IMR-90 (cell line): ENCODE measurements around the gene HMG20B. TPM values are rescaled to one million over a fixed set of nuclear protein-coding genes. Genes with fewer than 3 reads are reported as not detected.

Source experiments
- ATAC-seq: fragments of 200-7000 bp; cut with Tn5 transposase; 2 replicates; pipeline ENCODE4 v1.9.1; 2020; ENCODE audit warnings: low read depth, mild to moderate bottlenecking, moderate library complexity
- BruUV-seq: library from RNA; stranded (reverse); fragments of 400-500 nt; replicated peaks from 2 replicates; lab custom pipeline; 2021; lab: Mats Ljungman, UMichigan
- CTCF ChIA-PET: fragments of 300-600 bp; formaldehyde crosslinking; extraction: SDS; loops from one replicate; lab custom pipeline; 2021; ENCODE audit warnings: antibody characterized with exemption; lab: Yijun Ruan, JAX
- POLR2A ChIA-PET: fragments of 300-600 bp; sonication (Branson Sonifier 250); formaldehyde crosslinking; loops from one replicate; lab custom pipeline; 2022; ENCODE audit warnings: antibody characterized with exemption; ENCODE audit not compliant: unreplicated experiment; lab: Charles Lee
- DNase-seq: peaks from one replicate; pipeline ENCODE4 v3.0.0; 2013
- H2AFZ ChIP-seq: replicated peaks from 2 replicates; pipeline ENCODE3; 2013; ENCODE audit warnings: low read length, mild to moderate bottlenecking; ENCODE audit not compliant: poor library complexity
- H2AK5ac ChIP-seq: 2 replicates; pipeline ENCODE4 v1.6.1; 2013; ENCODE audit warnings: low read depth, low read length, inconsistent platforms
- H2AK9ac ChIP-seq: replicated peaks from 2 replicates; pipeline ENCODE3; 2013; ENCODE audit warnings: mild to moderate bottlenecking, low read depth, low read length, moderate library complexity; ENCODE audit not compliant: poor library complexity
- H2BK120ac ChIP-seq: 2 replicates; pipeline ENCODE4 v1.6.1; 2013; ENCODE audit warnings: low read depth, low read length, inconsistent platforms
- H2BK15ac ChIP-seq: 3 replicates; pipeline ENCODE4 v1.6.1; 2013; ENCODE audit warnings: low read depth, low read length, inconsistent platforms
- H2BK20ac ChIP-seq: 2 replicates; pipeline ENCODE4 v1.6.1; 2013; ENCODE audit warnings: low read depth, mild to moderate bottlenecking, inconsistent platforms, low read length, moderate library complexity
- H2BK5ac ChIP-seq: 2 replicates; pipeline ENCODE4 v1.6.1; 2013; ENCODE audit warnings: mild to moderate bottlenecking, low read depth, low read length, inconsistent platforms; ENCODE audit not compliant: poor library complexity, severe bottlenecking
- H3K14ac ChIP-seq: replicated peaks from 2 replicates; pipeline ENCODE4 v1.6.1; 2013; ENCODE audit warnings: low read depth, low read length, inconsistent platforms
- H3K18ac ChIP-seq: 2 replicates; pipeline ENCODE4 v1.6.1; 2013; ENCODE audit warnings: low read depth, low read length, control low read depth
- H3K23ac ChIP-seq: 2 replicates; pipeline ENCODE4 v1.6.1; 2013; ENCODE audit warnings: low read depth, low read length, inconsistent platforms
- H3K27ac ChIP-seq: 2 replicates; pipeline ENCODE4 v1.5.1; 2013; ENCODE audit warnings: mild to moderate bottlenecking, control low read depth, low read length; ENCODE audit not compliant: insufficient read depth
- H3K27me3 ChIP-seq: 2 replicates; pipeline ENCODE4 v1.6.1; 2013; ENCODE audit warnings: low read length; ENCODE audit not compliant: control insufficient read depth, insufficient read depth
- H3K36me3 ChIP-seq: 2 replicates; pipeline ENCODE4 v1.6.1; 2013; ENCODE audit warnings: low read length, mixed read lengths; ENCODE audit not compliant: control insufficient read depth, insufficient read depth
- H3K4ac ChIP-seq: 2 replicates; pipeline ENCODE4 v1.6.1; 2013; ENCODE audit warnings: low read depth, low read length, inconsistent platforms
- H3K4me1 ChIP-seq: 2 replicates; pipeline ENCODE4 v1.6.1; 2013; ENCODE audit warnings: low read length, mixed read lengths; ENCODE audit not compliant: control insufficient read depth, insufficient read depth
- H3K4me2 ChIP-seq: 2 replicates; pipeline ENCODE4 v1.6.1; 2013; ENCODE audit warnings: low read depth, mild to moderate bottlenecking, control low read depth, low read length, moderate library complexity
- H3K4me3 ChIP-seq: 2 replicates; pipeline ENCODE4 v1.5.1; 2013; ENCODE audit warnings: low read depth, mild to moderate bottlenecking, control low read depth, low read length, moderate library complexity; ENCODE audit not compliant: insufficient read depth
- H3K56ac ChIP-seq: 2 replicates; pipeline ENCODE4 v1.6.1; 2013; ENCODE audit warnings: low read length, inconsistent platforms; ENCODE audit not compliant: insufficient read depth; ENCODE audit errors: extremely low read depth
- H3K79me1 ChIP-seq, 2 experiments: 2 replicates each; pipeline ENCODE4 v1.6.1; 2013; ENCODE audit warnings: low read length in 2 of 2, inconsistent platforms in 1 of 2, low read depth in 1 of 2
- H3K9ac ChIP-seq: 2 replicates; pipeline ENCODE4 v1.6.1; 2013; ENCODE audit warnings: low read depth, low read length, control low read depth
- H3K9me1 ChIP-seq: 2 replicates; pipeline ENCODE4 v1.6.1; 2013; ENCODE audit warnings: low read length, inconsistent platforms; ENCODE audit not compliant: insufficient read depth
- H3K9me3 ChIP-seq: 2 replicates; pipeline ENCODE4 v1.6.1; 2013; ENCODE audit warnings: low read length; ENCODE audit not compliant: control insufficient read depth, insufficient read depth
- H4K20me1 ChIP-seq: 2 replicates; pipeline ENCODE4 v1.6.1; 2013; ENCODE audit warnings: low read length, inconsistent platforms; ENCODE audit not compliant: insufficient read depth
- H4K5ac ChIP-seq: 2 replicates; pipeline ENCODE4 v1.6.1; 2013; ENCODE audit warnings: mild to moderate bottlenecking, low read depth, low read length, control low read depth
- H4K8ac ChIP-seq, 2 experiments: 2 replicates each; pipeline ENCODE4 v1.6.1; 2013; ENCODE audit warnings: low read depth in 2 of 2, low read length in 2 of 2, control low read depth in 1 of 2, inconsistent platforms in 1 of 2
- H4K91ac ChIP-seq: 2 replicates; pipeline ENCODE4 v1.6.1; 2013; ENCODE audit warnings: low read depth, low read length, inconsistent platforms; ENCODE audit not compliant: insufficient read depth
- BHLHE40 ChIP-seq: fragments of 150-350 bp; IDR thresholded peaks from 2 replicates; pipeline ENCODE4 v1.6.1; 2016; ENCODE audit warnings: mild to moderate bottlenecking, low read depth, low read length
- CEBPB ChIP-seq: IDR thresholded peaks from 2 replicates; pipeline ENCODE4 v1.6.1; 2012; ENCODE audit warnings: low read depth, low read length, improper control_type of control experiment
- CHD1 ChIP-seq: IDR thresholded peaks from 2 replicates; pipeline ENCODE4 v1.6.1; 2012; ENCODE audit warnings: low read depth, low read length, improper control_type of control experiment
- CTCF ChIP-seq: conservative IDR thresholded peaks from 2 replicates; pipeline ENCODE4 v1.5.1; 2012; ENCODE audit warnings: mild to moderate bottlenecking, low read depth, low read length, improper control_type of control experiment
- ELK1 ChIP-seq: fragments of 150-350 bp; IDR thresholded peaks from 2 replicates; pipeline ENCODE4 v1.6.1; 2016; ENCODE audit warnings: low read depth, mild to moderate bottlenecking, low read length, moderate library complexity, borderline replicate concordance
- FOS ChIP-seq: fragments of 150-350 bp; IDR thresholded peaks from 2 replicates; pipeline ENCODE4 v1.6.1; 2016; ENCODE audit warnings: low read depth, low read length
- MAFK ChIP-seq: IDR thresholded peaks from 2 replicates; pipeline ENCODE4 v1.6.1; 2012; ENCODE audit warnings: low read depth, low read length, improper control_type of control experiment
- MAZ ChIP-seq: IDR thresholded peaks from 2 replicates; pipeline ENCODE4 v1.6.1; 2012; ENCODE audit warnings: low read depth, mild to moderate bottlenecking, low read length, improper control_type of control experiment, moderate library complexity, borderline replicate concordance
- NFE2L2 ChIP-seq: fragments of 150-350 bp; IDR thresholded peaks from 2 replicates; pipeline ENCODE4 v1.6.1; 2016; ENCODE audit warnings: low read depth, mild to moderate bottlenecking, low read length
- POLR2A ChIP-seq: IDR thresholded peaks from 2 replicates; pipeline ENCODE4 v1.6.1; 2012; ENCODE audit warnings: mild to moderate bottlenecking, low read depth, low read length
- RAD21 ChIP-seq: IDR thresholded peaks from 2 replicates; pipeline ENCODE4 v1.6.1; 2012; ENCODE audit warnings: low read length, improper control_type of control experiment
- RFX5 ChIP-seq: IDR thresholded peaks from 2 replicates; pipeline ENCODE4 v1.8.0; 2012; ENCODE audit warnings: low read depth, mild to moderate bottlenecking, low read length, moderate library complexity
- SMC3 ChIP-seq: fragments of 150-350 bp; IDR thresholded peaks from 2 replicates; pipeline ENCODE4 v1.6.1; 2016; ENCODE audit warnings: low read depth, mild to moderate bottlenecking, antibody characterized with exemption, low read length, moderate library complexity
- USF2 ChIP-seq: fragments of 150-350 bp; IDR thresholded peaks from 2 replicates; pipeline ENCODE4 v1.6.1; 2017; ENCODE audit warnings: mild to moderate bottlenecking, antibody characterized with exemption, low read length, low read depth
- WGBS, 2 experiments: methylation state at CpG; one replicate each; pipeline versions ENCODE4 v1.1.5 to v1.1.7; 2013; ENCODE audit warnings: missing lambda C conversion rate in 2 of 2; ENCODE audit not compliant: insufficient read length in 1 of 2; ENCODE audit errors: extremely low coverage in 2 of 2; 5-methylcytosine and 5-hydroxymethylcytosine counted together
- dilution Hi-C: fragments of 300-500 bp; cut with HindIII; formaldehyde crosslinking; loops from one replicate; pipeline ENCODE4 v1.14.3; 2018; ENCODE audit warnings: low sequenced_read_pairs; ENCODE audit not compliant: unreplicated experiment
- in situ Hi-C: fragments of 300-500 bp; cut with MboI; formaldehyde crosslinking; loops from 3 replicates; pipeline ENCODE4 v1.14.3; 2019; ENCODE audit warnings: low sequenced_read_pairs, inconsistent platforms, mixed read lengths
- intact Hi-C: fragments of 100-400 bp; cut with micrococcal nuclease; formaldehyde crosslinking; loops from 2 replicates; pipeline ENCODE4 v1.10.0; 2022
- polyA plus RNA-seq, 3 experiments: library from polyadenylated mRNA; depleted of rRNA; stranded (reverse); fragments of >200 nt; gene quantifications; 2 replicates each; pipeline ENCODE4 v1.2.3, GENCODE V29; 2012; ENCODE audit warnings: low replicate concordance in 1 of 3
- total RNA-seq: library from RNA; depleted of rRNA; stranded (reverse); fragments of >200 nt; gene quantifications from 2 replicates; pipeline ENCODE4 v1.2.3, GENCODE V29; 2012

HMG20B gene
- total and polyA plus RNA-seq, 2 of the 4 experiments (the other 2 are of a cell fraction): 57.5 to 63.8 TPM

- BruUV-seq: no TSS peak
These were observed 16.2 kb upstream of the HMG20B start for GRCh38 chr19:3556423-3556977.

More at GRCh38 chr19:3556423-3556977, 16.2 kb upstream of the HMG20B start:
- H2AK9ac ChIP-seq: peak overlapping the region; percentile 99
- peak overlapping the region; percentile 21 for H2BK5ac ChIP-seq
- peaks cover 16% of the 10 kb centered on the region for H3K4me1 ChIP-seq
- H2BK20ac ChIP-seq: no peak overlapping the region
- H4K20me1 ChIP-seq: peaks cover 27% of the 10 kb centered on the region
- H3K4ac ChIP-seq: peak overlapping the region; percentile 83
- dilution Hi-C loops (no loop called here), in situ Hi-C loops (no loop called here), intact Hi-C loops (no loop called here)
- ChIA-PET POLR2A (no interaction called here), CTCF (interaction anchor here (0.7 kb wide), 1 partner anchor 12 kb away, joined by 3 read pairs; no protein-coding TSS in a partner anchor)
- peak overlapping the region in 1 of 2 experiments; percentile 62; a peak in 1 of 4 replicates for H4K8ac ChIP-seq
- peak overlapping the region; percentile 89 for H3K14ac ChIP-seq
- H4K91ac ChIP-seq: peak overlapping the region; percentile 6; the same call in 1 of the 2 replicates
- no peaks in the 10 kb centered on the region for H3K27me3 ChIP-seq
- H3K23ac ChIP-seq: peak overlapping the region; percentile 96
- H2BK120ac ChIP-seq: no peak overlapping the region; the same call in 1 of the 2 replicates
- peak overlapping the region; percentile 84 for H3K4me2 ChIP-seq
- ATAC-seq (no peak), DNase-seq (no peak)
- peak overlapping the region; percentile 60; the same call in 1 of the 2 replicates for H3K27ac ChIP-seq
- peak overlapping the region; percentile 84 for H3K9ac ChIP-seq
- 44% methylated on average over 6 of the region's 9 CpGs; no CpG with 5 or more reads in 1 of the 2 experiments for WGBS, 2 experiments
- H3K36me3 ChIP-seq: no peaks in the 10 kb centered on the region
- peaks cover 32 to 49% of the 10 kb centered on the region in 2 experiments for H3K79me1 ChIP-seq
- 0 out of 2 replicates have a peak, but pooled peaks cover 4% of the 10 kb centered on the region for H3K9me1 ChIP-seq
- H3K56ac ChIP-seq: no peak overlapping the region; the same call in 1 of the 2 replicates
- H2BK15ac ChIP-seq: 0 out of 3 replicates have a peak overlapping the region, but pooled peaks have one; percentile 43
- no peak for TF ChIP-seq CTCF
- TF ChIP-seq BHLHE40: no peak
- TF ChIP-seq CHD1: no peak; the same call in 1 of the 2 replicates
- no peak for TF ChIP-seq SMC3
- TF ChIP-seq MAFK: no peak
- TF ChIP-seq MAZ: 0 out of 2 replicates have a peak, but pooled peaks have one; percentile 26
- TF ChIP-seq NFE2L2: no peak
- TF ChIP-seq RAD21: no peak
- no peak for TF ChIP-seq RFX5
- no peak for TF ChIP-seq CEBPB
- TF ChIP-seq ELK1: no peak
- peak; percentile 9; the same call in 1 of the 2 replicates for TF ChIP-seq POLR2A
- no peak for TF ChIP-seq FOS
- TF ChIP-seq USF2: no peak
- H2AFZ ChIP-seq: peak overlapping the region; percentile 75
- no peaks in the 10 kb centered on the region for H3K9me3 ChIP-seq
- no peak overlapping the region for H3K18ac ChIP-seq
- peak overlapping the region; percentile 95 for H3K4me3 ChIP-seq
- H4K5ac ChIP-seq: no peak overlapping the region
- H2AK5ac ChIP-seq: peak overlapping the region; percentile 74
